OCI-M2 (cell line): ENCODE data around the gene ZNF627.
"Not testable (repeated sequence)": the region's sequence is repeated elsewhere in the genome, so short reads cannot be mapped to it uniquely, and the experiment has no call there.

Experiments used
- DNase-seq: peaks from one replicate; lab custom pipeline; 2025; ENCODE audit not compliant: unreplicated experiment; lab: John Stamatoyannopoulos, UW

The ZNF627 gene

DNA sequence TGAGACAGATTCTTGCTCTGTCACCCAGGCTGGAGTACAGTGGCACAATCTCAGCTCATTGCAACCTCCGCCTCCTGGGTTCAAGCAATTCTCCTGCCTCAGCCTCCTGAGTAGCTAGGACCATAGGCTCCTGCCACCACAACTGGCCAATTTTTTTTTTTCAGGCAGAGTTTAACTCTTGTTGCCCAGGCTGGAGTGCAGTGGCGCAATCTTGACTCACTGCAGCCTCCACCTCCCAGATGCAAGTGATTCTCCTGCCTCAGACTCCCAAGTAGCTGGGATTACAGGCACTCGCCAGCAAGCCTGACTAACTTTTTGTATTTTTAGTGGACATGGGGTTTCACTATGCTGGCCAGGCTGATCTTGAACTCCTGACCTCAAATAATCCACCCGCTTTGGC is 23.5 kb upstream of the ZNF627 start:
- not testable (repeated sequence) for DNase-seq

DNA sequence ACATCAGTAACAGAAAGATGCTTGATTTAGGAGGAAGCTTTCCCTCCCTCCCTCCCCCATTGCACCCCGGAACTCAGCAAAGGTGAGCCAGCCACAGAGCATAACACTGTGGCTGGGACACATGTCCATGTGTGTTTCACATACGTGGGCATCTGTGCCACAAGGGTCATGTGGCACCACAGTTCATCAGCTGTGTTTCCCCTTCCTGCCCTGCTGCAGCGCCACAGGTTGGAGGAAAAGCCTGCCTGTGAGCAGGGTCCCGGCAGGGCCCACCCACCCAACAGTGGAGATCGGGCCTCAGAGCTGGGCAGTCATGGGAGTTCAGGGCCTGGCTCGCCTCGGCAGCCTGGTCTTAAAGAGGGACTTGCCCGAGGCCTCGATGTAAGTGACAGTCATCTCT is 22.6 kb upstream of the ZNF627 start:
- DNase-seq, result no peak

DNA sequence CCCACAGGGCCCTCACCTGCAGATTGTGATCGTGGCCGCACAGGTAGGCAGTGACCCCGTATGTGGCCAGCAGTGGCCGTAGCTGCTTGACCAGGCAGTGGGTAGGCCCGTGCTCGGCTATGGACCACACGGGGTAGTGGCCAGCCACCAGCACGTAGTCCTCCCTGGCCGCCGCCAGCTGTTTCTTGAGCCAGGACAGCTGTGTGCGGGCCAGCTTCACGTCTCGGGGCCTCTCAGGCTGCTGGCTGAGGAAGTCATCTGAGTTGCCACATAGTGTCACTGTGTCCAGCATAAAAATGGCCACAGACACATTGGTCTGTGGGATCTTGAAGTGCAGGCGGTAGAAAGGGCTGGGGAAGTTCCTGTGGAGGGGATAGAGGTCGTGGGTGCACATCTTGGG is 21.1 kb upstream of the ZNF627 start:
- no peak for DNase-seq

DNA sequence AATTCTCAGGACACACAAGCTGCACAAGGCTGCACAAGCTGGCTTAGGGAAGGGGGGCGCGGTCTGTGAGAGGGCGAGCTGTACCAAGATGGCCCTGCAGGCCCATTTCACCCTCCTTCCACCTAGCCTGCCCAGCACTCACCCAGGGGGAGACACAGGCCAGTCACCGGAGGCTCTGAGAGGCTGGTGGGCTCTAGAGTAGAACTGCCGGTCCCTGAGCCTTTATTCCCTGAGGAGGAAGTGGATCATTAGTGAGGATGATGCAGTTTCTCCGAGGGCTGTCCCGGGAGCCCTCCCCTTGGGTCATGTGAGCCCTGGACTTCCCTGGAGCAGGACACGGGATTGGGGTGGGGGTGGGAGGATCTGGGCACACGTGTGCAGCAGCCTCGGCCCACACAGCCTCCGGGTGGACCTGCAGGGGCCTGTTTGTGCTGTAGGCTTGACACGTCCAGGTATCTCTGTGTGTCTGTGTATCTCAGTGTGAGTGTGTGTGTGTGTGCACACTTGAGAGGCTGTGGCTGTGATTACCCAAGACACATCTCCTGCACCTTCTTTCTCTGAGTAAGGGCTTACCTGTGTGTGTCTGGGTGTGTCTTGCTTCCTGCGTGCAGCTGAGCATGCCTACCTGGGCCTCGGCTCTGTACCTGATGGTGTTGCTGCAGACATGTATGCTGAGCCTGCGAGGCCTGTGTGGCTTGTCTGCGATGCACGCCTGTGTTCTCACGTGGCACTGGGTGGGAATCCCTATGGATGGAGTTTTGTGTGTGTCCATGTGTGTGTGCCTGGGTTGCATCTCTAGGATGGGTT is 19.6 kb upstream of the ZNF627 start, which contains the start of gene ACP5:
Gene ACP5 (minus strand): TSS at position 195 of the 807 bp plus-strand sequence. CDS start 328 bp downstream, outside the sequence.
- no peak for DNase-seq

DNA sequence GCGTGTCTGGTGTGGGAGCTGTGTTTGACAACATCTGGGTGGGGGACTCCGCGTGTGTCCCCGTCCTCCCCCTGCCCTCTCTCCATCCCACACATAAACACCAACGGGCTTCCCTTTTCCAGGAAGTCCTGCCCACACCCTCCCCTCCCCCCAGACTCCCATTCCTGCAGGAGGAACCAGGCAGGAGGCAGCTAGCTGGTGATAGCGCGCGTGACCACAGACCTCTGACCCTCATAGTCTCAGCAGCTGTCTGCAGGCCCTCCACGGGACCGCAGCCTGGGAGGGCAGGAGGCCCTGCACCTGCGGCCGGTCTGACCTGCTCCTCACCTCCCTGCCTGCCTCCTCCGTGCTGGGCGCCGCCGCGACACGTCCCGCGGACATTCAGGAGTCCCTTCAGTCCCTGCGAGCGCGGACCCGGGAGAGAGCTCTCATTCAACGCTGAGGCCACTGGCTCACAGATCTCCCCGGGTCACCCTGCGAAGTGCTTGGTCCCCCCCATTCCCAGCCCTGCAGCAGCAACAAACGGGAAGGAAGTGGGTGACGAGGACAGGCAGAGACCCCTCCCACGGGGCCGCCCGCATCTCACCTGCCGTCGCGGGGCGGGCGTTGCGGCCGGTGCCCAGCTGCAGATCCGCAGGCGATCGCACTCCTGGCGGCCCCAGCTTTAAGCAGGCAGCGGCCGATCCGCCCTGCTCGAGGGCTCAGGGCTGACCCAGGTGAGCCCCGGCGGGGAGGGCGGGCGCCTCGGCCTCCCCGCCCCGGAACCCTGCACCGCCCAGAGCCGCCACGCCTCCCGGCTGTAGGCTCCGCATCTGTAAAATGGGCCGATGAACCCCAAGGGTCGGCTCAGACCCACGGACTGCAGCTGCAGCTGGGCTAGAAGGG is 18.8 kb upstream of the ZNF627 start:
- no peak for DNase-seq

DNA sequence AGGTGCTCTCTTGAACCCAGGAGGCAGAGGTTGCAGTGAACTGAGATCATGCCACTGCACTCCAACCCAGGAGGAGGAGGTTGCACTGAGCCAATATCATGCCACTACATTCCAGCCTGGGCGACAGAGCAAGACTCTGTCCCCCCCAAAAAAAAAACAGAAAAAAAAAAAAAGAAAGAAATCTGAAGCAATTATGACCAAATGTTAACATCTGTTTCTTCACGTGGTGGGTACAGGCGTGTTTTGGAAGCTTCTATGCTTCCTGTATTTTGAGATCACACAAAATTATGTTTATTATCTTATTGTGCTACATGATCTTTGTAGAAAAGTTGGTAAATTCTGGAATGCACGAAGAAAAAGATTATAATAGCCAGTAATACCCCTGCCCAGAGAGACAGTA is 17.2 kb upstream of the ZNF627 start:
- DNase-seq, result no peak

DNA sequence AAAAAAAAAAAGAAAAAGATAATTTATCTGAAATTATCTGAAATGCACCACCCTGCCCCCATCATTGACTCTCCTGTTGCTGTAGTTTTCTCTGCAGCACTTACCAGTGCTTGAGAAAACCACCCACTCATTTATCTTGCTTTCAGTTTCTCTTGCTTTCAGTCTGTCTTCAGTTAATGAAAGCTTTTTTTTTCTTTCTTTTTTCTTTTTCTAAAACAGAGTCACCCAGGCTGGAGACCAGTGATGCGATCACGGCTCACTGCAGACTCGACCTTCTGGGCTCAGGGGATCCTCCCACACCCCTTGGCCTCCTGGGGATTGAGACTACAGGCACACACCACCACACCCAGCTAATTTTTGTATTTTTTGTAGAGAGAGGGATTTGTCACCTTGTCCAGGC is 15.5 kb upstream of the ZNF627 start:
- DNase-seq, result no peak

DNA sequence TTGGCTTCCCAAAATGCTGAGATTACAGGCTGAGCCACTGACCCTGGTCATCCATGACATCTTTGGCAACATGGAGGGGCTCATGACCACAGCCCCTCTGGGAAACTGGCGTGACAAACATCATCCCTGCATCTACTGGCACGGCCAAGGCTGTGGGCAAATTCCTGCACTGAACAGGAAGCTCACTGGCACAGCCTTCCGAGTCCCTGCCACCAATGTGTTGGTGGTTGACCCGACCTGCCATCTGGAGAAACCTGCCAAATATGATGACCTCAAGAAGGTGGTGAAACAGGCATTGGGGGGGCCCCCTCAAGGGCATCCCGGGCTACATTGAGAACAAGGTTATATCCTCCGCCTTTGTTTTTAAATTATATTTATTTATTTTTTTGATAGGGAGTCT is 11.0 kb upstream of the ZNF627 start:
- no peak for DNase-seq

DNA sequence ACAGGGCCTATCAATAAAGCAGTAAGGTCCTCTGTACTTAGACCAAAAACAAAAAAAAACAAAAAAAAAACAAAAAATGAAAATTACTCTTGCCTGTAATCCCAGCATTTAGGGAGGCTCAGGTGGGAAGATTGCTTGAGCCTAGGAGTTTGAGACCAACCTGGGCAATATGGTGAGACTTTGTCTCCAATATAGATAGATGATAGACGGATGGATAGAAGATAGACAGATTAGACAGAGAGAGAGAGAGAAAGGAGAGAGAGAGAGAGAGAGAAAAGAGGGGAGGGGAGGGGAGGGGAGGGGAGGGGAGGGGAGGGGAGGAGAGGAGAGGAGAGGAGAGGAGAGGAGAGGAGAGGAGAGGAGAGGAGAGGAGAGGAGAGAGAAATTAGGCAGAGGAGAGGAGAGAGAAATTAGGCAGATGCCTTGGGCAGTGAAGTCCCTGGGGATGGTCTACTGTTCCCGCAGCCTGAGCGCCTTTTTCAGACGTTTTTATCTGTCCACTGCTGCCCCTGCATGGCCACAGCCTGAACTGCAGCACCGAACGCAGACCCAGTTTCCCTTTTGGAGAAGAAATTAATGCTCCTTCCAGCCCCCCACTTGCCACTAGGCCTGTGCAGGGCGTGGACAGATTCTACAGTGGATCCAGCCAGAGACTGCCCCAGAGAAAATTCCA is 9.8 kb upstream of the ZNF627 start:
- DNase-seq, result peak; percentile 97

DNA sequence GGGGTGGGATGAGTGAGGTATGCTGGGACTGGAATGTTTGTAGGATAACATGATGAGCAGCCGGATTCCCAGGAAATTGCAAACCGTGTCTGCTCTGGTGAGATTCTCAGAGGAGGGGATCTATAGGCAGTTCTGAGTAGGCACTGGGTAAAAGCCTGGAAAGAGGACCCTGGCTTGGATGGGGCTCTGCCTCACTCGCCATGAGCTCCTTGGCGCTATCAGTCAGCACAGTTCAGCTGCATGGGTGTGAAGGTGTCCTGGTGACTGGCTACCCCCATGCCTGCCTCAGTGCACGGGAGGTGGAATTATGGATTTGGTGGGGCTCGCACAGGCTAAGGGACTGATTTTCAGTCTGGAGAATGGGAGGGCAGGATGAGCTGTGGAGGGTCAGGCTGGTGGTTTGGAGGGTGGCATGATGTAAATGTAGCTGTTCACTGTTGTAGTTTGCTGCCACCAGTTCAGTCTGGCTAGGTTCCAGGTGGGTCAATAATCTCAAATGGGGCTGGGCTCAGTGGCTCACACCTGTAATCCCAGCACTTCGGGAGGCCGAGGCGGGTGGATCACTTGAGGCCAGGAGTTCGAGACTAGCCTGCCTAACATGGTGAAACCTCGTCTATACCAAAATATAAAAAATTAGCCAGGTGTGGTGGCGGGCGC is 9.2 kb upstream of the ZNF627 start:
- no peak for DNase-seq

DNA sequence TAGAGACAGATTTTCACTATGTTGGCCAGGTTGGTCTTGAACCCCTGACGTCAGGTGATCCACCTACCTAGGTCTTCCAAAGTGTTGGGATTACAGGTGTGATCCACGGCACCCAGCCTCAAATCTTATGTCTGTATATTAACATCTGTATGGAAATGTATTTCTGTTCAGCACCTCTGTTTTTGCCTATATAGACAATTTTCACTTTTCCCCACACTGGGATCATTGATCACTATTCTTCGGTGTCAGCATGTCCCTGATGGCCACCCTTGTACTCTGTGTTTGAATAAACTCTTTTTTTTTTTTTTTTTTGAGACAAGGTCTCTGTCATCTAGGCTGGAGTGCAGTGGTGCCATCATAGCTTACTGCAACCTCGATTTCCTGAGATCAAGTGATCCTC is 3.2 kb upstream of the ZNF627 start:
- no peak for DNase-seq

DNA sequence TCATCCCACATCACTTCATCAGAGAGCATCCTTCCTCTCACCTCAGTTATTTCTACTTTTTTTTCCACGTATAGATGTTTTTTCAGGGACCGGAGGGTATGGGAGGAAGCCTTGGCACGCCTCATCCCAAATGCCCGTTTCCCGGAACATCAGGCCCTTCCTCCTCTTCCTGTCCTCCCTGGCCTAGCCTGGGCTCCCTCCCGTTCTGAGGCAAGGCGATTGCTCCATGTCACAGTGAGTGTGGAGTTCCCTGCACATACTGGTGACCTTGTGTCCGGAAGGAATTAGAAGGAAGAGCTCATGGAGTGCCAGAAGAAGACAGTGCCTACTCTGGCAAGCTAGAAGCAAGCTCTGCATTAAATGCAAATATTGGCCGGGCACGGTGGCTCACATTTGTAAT is 1.1 kb upstream of the ZNF627 start:
- DNase-seq, result no peak

DNA sequence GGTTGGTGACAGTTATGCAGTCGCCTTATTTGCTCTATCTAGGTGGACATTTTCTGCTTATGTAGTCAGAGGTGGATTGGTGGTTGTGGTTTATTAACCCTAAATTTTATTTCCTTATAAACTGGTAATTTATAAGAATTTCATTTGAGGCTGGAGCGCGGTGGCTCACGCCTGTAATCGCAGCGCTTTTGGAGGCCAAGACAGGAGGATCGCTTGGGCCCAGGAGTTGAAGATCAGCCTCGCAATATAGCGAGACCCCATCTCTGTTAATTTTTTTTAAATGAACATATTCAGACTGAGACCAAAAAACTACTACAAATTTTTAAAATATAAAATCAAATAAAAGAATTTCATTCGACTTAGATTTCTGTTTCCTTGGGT is 810 bp downstream of the ZNF627 start:
- no peak for DNase-seq

DNA sequence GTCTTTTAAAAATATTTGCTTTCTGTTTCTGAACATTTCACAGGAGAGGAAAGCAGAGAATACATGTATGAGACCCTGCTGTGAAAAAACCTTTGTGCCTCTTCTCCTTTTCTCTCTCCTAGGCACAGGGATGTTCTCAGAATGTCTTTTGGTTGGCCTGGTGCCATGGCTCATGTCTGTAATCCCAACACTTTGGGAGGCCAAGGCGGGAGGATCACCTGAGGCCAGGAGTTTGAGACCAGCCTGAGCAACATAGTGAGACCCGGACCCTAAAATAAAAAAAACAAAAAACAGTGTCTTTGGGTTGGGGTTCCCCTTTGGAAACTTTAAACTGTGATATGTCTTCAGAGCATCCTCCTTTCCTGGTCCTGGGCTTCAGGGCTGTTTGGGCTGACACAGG is 1.5 kb downstream of the ZNF627 start:
- DNase-seq, result no peak

DNA sequence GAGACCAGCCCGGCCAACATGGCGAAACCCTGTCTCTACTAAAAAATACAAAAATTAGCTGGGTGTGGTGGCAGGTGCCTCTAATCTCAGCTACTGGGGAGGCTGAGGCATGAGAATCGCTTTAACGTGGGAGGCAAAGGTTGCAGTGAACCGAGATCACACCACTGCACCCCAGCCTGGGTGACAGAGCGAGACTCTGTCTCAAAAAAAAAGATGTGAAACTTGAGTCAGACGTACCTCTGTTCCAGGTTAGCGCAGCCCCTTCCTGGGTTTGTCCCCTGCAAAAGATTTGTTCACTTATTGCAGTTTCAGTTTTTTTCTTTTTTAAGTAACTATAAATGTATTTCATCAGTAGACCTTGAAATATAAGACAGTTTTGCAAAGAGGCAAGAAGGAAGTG is 2.4 kb downstream of the ZNF627 start:
- DNase-seq, result not testable (repeated sequence)

DNA sequence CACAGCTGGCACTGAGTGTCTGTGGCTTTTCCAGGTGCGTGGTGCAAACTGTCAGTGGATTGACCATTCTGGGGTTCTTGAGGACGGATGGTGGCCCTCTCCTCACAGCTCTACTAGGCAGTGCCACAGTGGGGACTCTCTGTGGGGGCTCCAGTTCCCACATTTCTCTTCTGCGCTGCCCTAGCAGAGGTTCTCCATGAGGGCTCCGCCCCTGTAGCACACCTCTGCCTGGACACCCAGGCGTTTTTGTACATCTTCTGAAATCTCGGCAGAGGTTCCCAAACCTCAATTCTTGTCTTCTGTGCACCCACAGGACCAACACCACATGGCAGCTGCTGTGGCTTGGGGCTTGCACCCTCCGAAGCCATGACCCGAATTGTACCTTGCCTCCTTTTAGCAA is 9.2 kb downstream of the ZNF627 start:
- DNase-seq, result no peak

DNA sequence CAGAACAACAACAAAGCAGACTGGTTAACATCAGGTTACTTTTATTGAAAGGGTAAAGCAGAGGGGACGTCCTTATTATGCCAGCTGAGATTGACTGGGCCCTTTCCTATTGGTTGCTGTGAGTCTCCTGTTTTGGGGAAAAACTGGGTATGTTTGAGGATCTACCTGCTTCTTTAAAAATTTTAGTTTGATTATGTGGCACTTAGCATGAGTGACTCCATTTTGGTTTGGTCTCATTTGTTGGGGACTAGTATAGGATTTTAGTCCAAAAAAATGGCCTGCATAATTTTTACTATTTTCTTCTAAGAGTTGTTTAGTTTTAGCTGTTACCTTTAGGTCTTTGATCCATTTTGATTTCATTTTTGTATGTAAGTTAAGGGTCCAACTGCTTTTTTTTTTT is 14.4 kb downstream of the ZNF627 start:
- no peak for DNase-seq

DNA sequence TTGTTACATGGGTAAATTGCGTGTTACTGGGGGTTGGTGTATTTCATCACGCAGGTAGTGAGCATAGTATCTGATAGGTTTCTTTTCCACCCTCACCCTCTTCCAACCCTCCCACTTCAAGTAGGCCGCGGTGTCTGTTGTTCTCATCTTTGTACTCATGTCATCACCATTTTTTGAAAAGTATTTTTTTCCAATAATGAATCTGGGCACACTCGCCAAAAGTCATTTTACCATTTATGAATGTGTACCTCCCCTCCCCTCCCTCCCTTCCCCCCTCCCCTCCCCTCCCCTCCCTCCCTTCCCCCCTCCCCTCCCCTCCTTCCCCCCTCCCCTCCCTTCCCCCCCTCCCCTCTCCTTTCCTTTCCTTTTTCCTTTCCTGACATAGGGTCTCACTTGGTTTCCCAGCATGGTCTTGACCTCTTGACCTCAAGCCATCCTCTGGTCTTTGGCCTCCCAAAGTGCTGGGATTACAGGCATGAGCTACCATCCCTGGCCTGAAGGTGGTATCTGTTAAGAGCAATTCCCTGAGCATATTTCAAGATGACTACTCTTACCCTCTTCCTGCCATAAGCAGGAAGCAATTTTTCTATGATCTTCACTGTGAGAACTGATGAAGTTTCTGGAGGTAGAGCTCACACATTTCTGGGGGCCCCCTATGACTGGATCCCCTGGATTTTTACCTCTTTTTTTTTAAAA is 15.7 kb downstream of the ZNF627 start:
- no peak for DNase-seq

DNA sequence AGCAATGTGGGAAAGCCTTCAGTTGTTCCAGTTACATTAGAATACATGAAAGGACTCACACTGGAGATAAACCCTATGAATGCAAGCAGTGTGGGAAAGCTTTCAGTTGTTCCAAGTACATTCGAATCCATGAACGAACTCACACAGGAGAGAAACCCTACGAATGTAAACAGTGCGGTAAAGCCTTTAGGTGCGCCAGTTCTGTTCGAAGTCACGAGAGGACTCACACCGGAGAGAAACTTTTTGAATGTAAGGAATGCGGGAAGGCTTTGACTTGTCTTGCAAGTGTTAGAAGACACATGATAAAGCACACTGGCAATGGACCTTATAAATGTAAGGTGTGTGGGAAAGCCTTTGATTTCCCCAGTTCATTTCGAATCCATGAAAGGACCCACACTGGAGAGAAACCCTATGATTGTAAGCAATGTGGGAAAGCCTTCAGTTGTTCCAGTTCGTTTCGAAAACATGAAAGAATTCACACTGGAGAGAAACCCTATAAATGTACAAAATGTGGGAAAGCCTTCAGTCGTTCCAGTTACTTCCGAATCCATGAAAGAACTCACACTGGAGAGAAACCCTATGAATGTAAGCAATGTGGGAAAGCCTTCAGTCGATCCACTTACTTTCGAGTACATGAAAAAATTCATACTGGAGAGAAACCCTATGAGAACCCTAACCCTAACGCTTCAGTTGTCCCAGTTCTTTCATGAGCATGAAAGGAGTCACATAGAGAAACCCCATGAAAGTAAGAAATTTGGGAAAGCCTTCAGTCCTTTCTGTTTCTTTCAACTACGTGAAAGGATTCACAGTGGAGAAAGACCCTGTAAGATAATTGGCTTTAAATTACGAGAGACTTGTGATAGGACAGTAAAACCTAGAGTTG is 20.1 kb downstream of the ZNF627 start:
- DNase-seq, result no peak

DNA sequence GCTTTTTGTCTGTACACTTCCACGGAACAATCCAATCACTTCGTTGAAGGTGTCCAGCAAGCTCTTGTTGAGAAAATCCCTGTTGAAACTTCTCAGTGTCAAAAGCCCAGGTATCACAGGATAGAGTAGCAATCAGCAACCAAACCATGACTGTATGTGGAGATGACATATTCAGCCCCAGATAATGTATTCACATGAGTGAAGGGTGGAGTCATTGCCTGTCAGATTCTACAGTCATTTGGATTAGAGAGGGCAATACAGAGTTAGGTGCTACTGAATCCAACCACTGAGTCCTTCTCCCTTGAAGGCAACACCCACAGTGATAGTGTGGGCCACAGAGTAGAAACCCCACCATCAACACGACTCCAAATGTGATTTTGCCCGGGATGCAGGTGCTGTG is 23.3 kb downstream of the ZNF627 start:
- no peak for DNase-seq
